A673 (cell line): ENCODE data around the gene HPSE2. TPM values are rescaled to one million over a fixed set of nuclear protein-coding genes. Genes with fewer than 3 reads are reported as not detected.
"Not testable (repeated sequence)": the region's sequence is repeated elsewhere in the genome, so short reads cannot be mapped to it uniquely, and the experiment has no call there.

Experiments
- BruUV-seq: library from RNA; stranded (reverse); fragments of 400-500 nt; replicated peaks from 2 replicates; lab custom pipeline; 2021; lab: Mats Ljungman, UMichigan
- CTCF ChIA-PET: fragments of 300-600 bp; sonication (Branson Sonifier 250); formaldehyde crosslinking; loops from one replicate; lab custom pipeline; 2022; ENCODE audit warnings: antibody characterized with exemption; lab: Charles Lee
- POLR2A ChIA-PET: fragments of 300-600 bp; sonication (Branson Sonifier 250); formaldehyde crosslinking; loops from one replicate; lab custom pipeline; 2022; ENCODE audit warnings: antibody characterized with exemption; ENCODE audit not compliant: low non-redundant PET; lab: Charles Lee
- DNase-seq: peaks from one replicate; pipeline ENCODE4 v3.0.0-alpha.2; 2015; ENCODE audit warnings: low spot score
- H3K27ac ChIP-seq: fragments of 200-600 bp; sonication (generic); 2 replicates; pipeline ENCODE4 v1.5.1; 2016; ENCODE audit warnings: mixed run types, low read depth, mild to moderate bottlenecking, mixed read lengths, antibody characterized with exemption, low read length; ENCODE audit not compliant: poor library complexity, severe bottlenecking
- H3K27me3 ChIP-seq: fragments of 200-600 bp; sonication (generic); replicated peaks from 2 replicates; pipeline ENCODE4 v1.6.1; 2017; ENCODE audit warnings: mixed run types, low read depth, mild to moderate bottlenecking, mixed read lengths, antibody characterized with exemption, low read length; ENCODE audit not compliant: insufficient read depth, poor library complexity
- H3K36me3 ChIP-seq: fragments of 200-600 bp; sonication (generic); 2 replicates; pipeline ENCODE4 v1.6.1; 2016; ENCODE audit warnings: mixed run types, mild to moderate bottlenecking, mixed read lengths, antibody characterized with exemption, low read length; ENCODE audit not compliant: insufficient read depth, poor library complexity, severe bottlenecking
- H3K4me1 ChIP-seq: fragments of 200-600 bp; sonication (generic); 2 replicates; pipeline ENCODE4 v1.6.1; 2017; ENCODE audit warnings: mixed run types, mild to moderate bottlenecking, mixed read lengths, antibody characterized with exemption, low read length; ENCODE audit not compliant: insufficient read depth, poor library complexity, severe bottlenecking
- H3K4me3 ChIP-seq: fragments of 200-600 bp; sonication (generic); 2 replicates; pipeline ENCODE4 v1.5.1; 2016; ENCODE audit warnings: low read depth, mixed run types, mild to moderate bottlenecking, mixed read lengths, low read length; ENCODE audit not compliant: poor library complexity, severe bottlenecking
- H3K9me3 ChIP-seq: fragments of 200-600 bp; sonication (generic); 2 replicates; pipeline ENCODE4 v1.6.1; 2016; ENCODE audit warnings: mixed run types, low read depth, mild to moderate bottlenecking, mixed read lengths, antibody characterized with exemption, low read length; ENCODE audit not compliant: poor library complexity, severe bottlenecking
- EZH2 ChIP-seq: fragments of 200-600 bp; sonication (generic); IDR thresholded peaks from 2 replicates; pipeline ENCODE4 v1.6.1; 2017; ENCODE audit warnings: borderline replicate concordance, low read depth, mild to moderate bottlenecking, mixed read lengths, antibody characterized with exemption, low read length; ENCODE audit not compliant: poor library complexity, severe bottlenecking
- intact Hi-C: fragments of 100-400 bp; cut with micrococcal nuclease; formaldehyde crosslinking; loops from one replicate; pipeline ENCODE4 v1.10.0; 2022; ENCODE audit not compliant: unreplicated experiment
- total RNA-seq: library from RNA; stranded (reverse); gene quantifications from 2 replicates; pipeline ENCODE4 v1.2.3, GENCODE V29; 2021
- TF ChIP-seq, protein P1 (sequence below): fragments of 300-800, 200-600 bp; sonication (generic); conservative IDR thresholded peaks from 2 replicates; pipeline ENCODE4 v1.5.1; 2017; ENCODE audit warnings: low read depth, mild to moderate bottlenecking, antibody characterized with exemption, low read length, moderate library complexity, mixed read lengths

HPSE2 gene
- total RNA-seq, 1 experiment from 2014 or later, result not detected

DNA sequence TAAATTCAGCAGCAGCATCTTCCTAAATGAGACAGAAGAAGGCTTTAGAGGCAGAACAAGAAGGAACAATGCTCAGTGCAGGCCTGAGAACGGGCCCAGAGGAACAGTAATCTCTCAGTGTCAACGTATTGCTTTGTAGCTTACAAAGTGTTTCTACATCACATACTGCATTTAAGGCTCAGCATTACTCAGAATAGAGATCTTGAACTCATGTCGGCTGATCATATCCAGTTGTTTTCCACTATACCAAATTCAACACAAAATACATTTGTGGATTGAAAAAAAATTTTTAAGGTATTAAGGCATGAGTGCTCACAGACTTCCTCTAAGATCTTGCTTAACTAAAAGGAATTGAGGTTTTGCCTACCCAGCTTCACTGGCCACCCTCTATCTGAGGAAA, 325.1 kb downstream of the HPSE2 start:
- no peaks in the 10 kb centered on the region for H3K9me3 ChIP-seq
- H3K36me3 ChIP-seq, result no peaks in the 10 kb centered on the region
- H3K27me3 ChIP-seq, result no peaks in the 10 kb centered on the region
- DNase-seq, result no peak
- H3K4me1 ChIP-seq, result no peaks in the 10 kb centered on the region
- POLR2A ChIA-PET, result no interaction called here
- CTCF ChIA-PET, result no interaction called here
- BruUV-seq, result no TSS peak
- no peak overlapping the region for H3K4me3 ChIP-seq
- TF ChIP-seq, protein P1, sequence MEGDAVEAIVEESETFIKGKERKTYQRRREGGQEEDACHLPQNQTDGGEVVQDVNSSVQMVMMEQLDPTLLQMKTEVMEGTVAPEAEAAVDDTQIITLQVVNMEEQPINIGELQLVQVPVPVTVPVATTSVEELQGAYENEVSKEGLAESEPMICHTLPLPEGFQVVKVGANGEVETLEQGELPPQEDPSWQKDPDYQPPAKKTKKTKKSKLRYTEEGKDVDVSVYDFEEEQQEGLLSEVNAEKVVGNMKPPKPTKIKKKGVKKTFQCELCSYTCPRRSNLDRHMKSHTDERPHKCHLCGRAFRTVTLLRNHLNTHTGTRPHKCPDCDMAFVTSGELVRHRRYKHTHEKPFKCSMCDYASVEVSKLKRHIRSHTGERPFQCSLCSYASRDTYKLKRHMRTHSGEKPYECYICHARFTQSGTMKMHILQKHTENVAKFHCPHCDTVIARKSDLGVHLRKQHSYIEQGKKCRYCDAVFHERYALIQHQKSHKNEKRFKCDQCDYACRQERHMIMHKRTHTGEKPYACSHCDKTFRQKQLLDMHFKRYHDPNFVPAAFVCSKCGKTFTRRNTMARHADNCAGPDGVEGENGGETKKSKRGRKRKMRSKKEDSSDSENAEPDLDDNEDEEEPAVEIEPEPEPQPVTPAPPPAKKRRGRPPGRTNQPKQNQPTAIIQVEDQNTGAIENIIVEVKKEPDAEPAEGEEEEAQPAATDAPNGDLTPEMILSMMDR, result no peak
- no peak for TF ChIP-seq EZH2
- intact Hi-C loops, result no loop called here
- H3K27ac ChIP-seq, result no peak overlapping the region

DNA sequence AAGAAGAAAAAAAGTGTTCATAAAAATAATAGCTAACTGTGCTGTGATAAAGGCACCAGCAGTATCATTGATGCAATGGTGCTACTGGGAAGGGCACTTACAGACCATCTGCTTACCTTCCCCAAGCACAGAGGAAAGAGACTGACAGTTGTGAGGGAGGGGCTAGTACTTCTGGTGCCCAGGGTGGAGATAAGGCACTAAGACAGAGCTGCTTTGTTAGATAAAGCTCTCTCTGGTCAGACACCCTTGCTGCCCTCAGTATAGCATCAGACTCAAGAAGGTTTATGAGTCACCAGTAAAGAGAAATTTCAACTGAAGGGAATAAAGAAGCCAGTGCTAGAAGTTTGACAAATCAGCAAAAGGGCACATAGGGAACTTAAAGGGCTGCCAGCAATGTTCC, 325.6 kb downstream of the HPSE2 start:
- CTCF ChIA-PET, result no interaction called here
- no TSS peak for BruUV-seq
- no peak for DNase-seq

DNA sequence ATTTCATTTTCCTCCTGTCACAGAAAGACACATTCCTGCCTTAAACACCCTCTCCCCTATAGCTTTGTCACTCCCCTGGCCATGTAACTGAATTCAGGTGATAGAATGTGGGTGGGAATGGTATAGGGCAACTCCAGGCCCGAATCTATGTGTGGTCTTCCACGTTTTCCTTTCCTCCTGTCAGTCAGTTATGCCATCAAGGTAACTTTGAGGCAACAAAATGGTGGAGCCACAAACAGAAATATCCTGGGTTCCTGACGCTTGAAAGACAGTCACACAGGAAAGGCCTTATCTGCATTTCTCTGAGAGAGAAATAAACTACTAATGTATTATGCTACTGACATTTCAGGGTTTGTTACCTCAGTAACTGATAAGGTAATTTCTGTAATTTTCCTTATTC, 326.8 kb downstream of the HPSE2 start:
- no TSS peak for BruUV-seq
- no peak overlapping the region for H3K27ac ChIP-seq
- POLR2A ChIA-PET, result no interaction called here
- no peaks in the 10 kb centered on the region for H3K9me3 ChIP-seq
- H3K36me3 ChIP-seq, result no peaks in the 10 kb centered on the region
- CTCF ChIA-PET, result no interaction called here
- no peak for DNase-seq
- H3K4me3 ChIP-seq, result no peak overlapping the region
- H3K4me1 ChIP-seq, result no peaks in the 10 kb centered on the region
- intact Hi-C loops, result no loop called here
- TF ChIP-seq, protein P1, result no peak
- no peak for TF ChIP-seq EZH2
- H3K27me3 ChIP-seq, result no peaks in the 10 kb centered on the region

More for the DNA sequence above, 325.6 kb downstream of the HPSE2 start:
- POLR2A ChIA-PET, result no interaction called here
- intact Hi-C loops, result no loop called here
- no peaks in the 10 kb centered on the region for H3K27me3 ChIP-seq
- no peak overlapping the region for H3K27ac ChIP-seq
- no peak overlapping the region for H3K4me3 ChIP-seq
- H3K4me1 ChIP-seq, result no peaks in the 10 kb centered on the region
- no peaks in the 10 kb centered on the region for H3K9me3 ChIP-seq
- TF ChIP-seq EZH2, result no peak
- TF ChIP-seq, protein P1, result no peak
- H3K36me3 ChIP-seq, result no peaks in the 10 kb centered on the region

DNA sequence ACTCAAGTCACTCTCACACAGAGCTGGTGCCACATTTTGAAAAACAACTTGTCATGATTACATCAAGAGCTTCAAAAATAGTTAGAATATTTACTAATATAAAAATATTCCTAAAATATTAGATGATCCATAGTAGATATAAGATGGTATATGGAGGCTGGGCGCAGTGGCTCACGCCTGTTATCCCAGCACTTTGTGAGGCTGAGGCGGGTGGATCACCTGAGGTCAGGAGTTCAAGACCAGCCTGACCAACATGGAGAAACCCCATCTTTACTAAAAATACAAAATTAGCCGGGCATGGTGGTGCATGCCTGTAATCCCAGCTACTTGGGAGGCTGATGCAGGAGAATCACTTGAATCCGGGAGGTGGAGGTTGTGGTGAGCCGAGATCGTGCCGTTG, 327.4 kb downstream of the HPSE2 start:
- CTCF ChIA-PET, H3K27ac ChIP-seq, POLR2A ChIA-PET, DNase-seq, H3K9me3 ChIP-seq, H3K27me3 ChIP-seq, H3K36me3 ChIP-seq, H3K4me1 ChIP-seq, H3K4me3 ChIP-seq, intact Hi-C loops, BruUV-seq: not testable (repeated sequence)
